ENCODE measurements around the gene OSBP.

The OSBP gene

DNA sequence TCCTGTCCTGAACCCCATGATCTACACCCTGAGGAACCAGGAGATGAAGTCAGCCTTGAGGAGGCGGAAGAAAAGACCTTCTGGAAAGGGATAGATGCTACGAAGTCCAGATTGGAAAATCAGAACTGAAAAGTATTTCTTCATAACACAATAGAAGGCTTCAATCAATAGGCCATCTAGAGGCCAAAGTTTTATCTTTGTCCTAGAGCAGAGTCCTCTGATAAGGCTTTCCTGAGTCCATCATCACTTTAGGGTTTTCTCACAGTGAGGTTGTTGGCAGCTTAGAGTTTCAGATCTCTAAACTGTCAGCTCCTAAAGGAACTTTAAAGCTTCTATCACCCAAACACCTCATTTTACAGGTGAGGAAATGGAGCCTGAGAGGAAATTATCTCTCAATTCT lies 83.0 kb downstream of the OSBP start:
- Histone ChIP-seq H3K27ac (ENCODE audit: low read depth, low read length) (no peak overlapping the region), H3K4me1 (ENCODE audit: control insufficient read depth, insufficient read depth, low read length) (peaks cover 17% of the 10 kb centered on the region), H3K36me3 (ENCODE audit: control insufficient read depth, insufficient read depth, low read length) (no peaks in the 10 kb centered on the region), H3K4me3 (ENCODE audit: low read depth, low read length) (no peak overlapping the region), H3K9ac (ENCODE audit: low read length) (no peak overlapping the region), H3K27me3 (ENCODE audit: control insufficient read depth, insufficient read depth, low read length) (no peaks in the 10 kb centered on the region), H3K9me3 (ENCODE audit: control insufficient read depth, insufficient read depth, low read depth, low read length) (no peaks in the 10 kb centered on the region)

DNA sequence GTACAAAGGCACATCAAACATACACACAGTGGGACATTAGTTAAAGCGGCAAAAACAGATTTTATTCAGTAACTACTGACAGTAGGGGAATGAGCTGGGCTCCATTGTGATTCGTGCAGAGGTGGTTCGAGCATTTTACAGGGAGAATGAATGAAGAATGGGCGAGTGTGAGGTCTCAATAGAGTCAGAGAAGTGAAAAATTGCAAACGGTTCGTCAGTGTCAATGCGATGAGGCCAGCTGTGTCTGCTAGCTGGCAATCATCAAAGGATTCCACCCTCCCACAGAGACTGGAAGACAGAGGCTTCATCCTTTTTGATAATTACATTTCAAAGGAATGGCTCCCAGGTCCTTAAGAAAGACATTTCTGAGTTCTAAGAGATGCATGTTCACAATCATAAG lies 86.9 kb downstream of the OSBP start:
- Histone ChIP-seq H3K27me3 (ENCODE audit: control insufficient read depth, insufficient read depth, low read length) (no peaks in the 10 kb centered on the region), H3K27ac (ENCODE audit: low read depth, low read length) (no peak overlapping the region), H3K4me1 (ENCODE audit: control insufficient read depth, insufficient read depth, low read length) (peaks cover 25% of the 10 kb centered on the region), H3K36me3 (ENCODE audit: control insufficient read depth, insufficient read depth, low read length) (no peaks in the 10 kb centered on the region), H3K4me3 (ENCODE audit: low read depth, low read length) (no peak overlapping the region; the same call in 1 of the 2 replicates), H3K9me3 (ENCODE audit: control insufficient read depth, insufficient read depth, low read depth, low read length) (no peaks in the 10 kb centered on the region), H3K9ac (ENCODE audit: low read length) (no peak overlapping the region)

Data from HUES6 (cell line).